Sigmoid colon (tissue), 4 donors: ENCODE results near the gene CNPY4.

Experiments
- CTCF ChIP-seq, 4 experiments: fragments of 450-650 bp in 3 of 4; fragments of 200-600 bp in 1 of 4; IDR thresholded peaks; one replicate each; pipeline ENCODE4 v1.5.1; 2016 to 2019; ENCODE audit warnings: antibody characterized with exemption in 4 of 4, mild to moderate bottlenecking in 3 of 4, moderate library complexity in 2 of 4
- EP300 ChIP-seq, 4 donors: sonication (generic); formaldehyde crosslinking; IDR thresholded peaks; one replicate each; pipeline ENCODE4 v1.6.1; 2017; ENCODE audit warnings: antibody characterized with exemption in 4 of 4
- POLR2A ChIP-seq, 2 donors: fragments of 450-650 bp; IDR thresholded peaks; one replicate each; pipeline ENCODE4 v1.6.1; 2016; ENCODE audit warnings: antibody characterized with exemption in 2 of 2, mild to moderate bottlenecking in 2 of 2, moderate library complexity in 2 of 2

- no peak for TF ChIP-seq CTCF (IDR thresholded peaks at IDR 0.05)
- no peak for TF ChIP-seq POLR2A (IDR thresholded peaks at IDR 0.05)
- TF ChIP-seq EP300 (IDR thresholded peaks at IDR 0.05) = no peak
Measured at GRCh38 chr7:100152937-100153666, 33.7 kb downstream of the CNPY4 start.
